Epithelial cell of proximal tubule (primary cell): Measurements from ENCODE around the gene MAP7. TPM values are rescaled to one million over a fixed set of nuclear protein-coding genes. Genes with fewer than 3 reads are reported as not detected.
"Not testable (repeated sequence)": the region's sequence is repeated elsewhere in the genome, so short reads cannot be mapped to it uniquely, and the experiment has no call there.

ENCODE experiments used
- DNase-seq: peaks from one replicate; pipeline ENCODE4 v3.0.0-alpha.2; 2011; ENCODE audit warnings: low read depth
- H3K4me3 ChIP-seq: 2 replicates; pipeline ENCODE4 v1.5.1; 2011; ENCODE audit warnings: low read depth, mild to moderate bottlenecking, low read length
- total RNA-seq: library from RNA; depleted of rRNA; stranded (reverse); fragments of >200 nt; gene quantifications from 2 replicates; pipeline ENCODE4 v1.2.3, GENCODE V29; 2015
- TF ChIP-seq, protein P1 (sequence below): conservative IDR thresholded peaks from 2 replicates; pipeline ENCODE4 v1.5.1; 2012; ENCODE audit warnings: low read depth, mild to moderate bottlenecking, low read length

MAP7 gene
- total RNA-seq, 1 donor from 2014 or later = 16.1 TPM

DNA sequence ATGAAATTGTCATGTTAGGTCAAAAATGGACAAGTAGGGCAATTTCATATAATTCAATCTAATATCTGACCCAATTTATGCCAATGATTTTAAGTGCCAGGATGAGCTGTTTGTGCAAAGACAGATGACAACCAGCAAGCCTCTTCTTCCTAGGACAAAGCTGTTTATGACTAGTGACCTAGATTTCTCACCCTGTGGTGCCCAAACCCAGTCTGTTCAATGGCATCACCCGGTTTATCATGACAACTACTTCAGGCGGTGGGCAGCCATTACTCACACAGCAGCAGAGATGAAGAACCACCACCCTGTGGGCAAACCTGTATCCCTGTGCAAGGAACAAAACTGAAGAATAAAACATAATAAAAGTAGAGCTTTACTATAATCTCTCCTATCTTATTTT, 59.0 kb downstream of the MAP7 start:
- DNase-seq = no peak
- no peak overlapping the region for H3K4me3 ChIP-seq
- TF ChIP-seq, protein P1, sequence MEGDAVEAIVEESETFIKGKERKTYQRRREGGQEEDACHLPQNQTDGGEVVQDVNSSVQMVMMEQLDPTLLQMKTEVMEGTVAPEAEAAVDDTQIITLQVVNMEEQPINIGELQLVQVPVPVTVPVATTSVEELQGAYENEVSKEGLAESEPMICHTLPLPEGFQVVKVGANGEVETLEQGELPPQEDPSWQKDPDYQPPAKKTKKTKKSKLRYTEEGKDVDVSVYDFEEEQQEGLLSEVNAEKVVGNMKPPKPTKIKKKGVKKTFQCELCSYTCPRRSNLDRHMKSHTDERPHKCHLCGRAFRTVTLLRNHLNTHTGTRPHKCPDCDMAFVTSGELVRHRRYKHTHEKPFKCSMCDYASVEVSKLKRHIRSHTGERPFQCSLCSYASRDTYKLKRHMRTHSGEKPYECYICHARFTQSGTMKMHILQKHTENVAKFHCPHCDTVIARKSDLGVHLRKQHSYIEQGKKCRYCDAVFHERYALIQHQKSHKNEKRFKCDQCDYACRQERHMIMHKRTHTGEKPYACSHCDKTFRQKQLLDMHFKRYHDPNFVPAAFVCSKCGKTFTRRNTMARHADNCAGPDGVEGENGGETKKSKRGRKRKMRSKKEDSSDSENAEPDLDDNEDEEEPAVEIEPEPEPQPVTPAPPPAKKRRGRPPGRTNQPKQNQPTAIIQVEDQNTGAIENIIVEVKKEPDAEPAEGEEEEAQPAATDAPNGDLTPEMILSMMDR = no peak

DNA sequence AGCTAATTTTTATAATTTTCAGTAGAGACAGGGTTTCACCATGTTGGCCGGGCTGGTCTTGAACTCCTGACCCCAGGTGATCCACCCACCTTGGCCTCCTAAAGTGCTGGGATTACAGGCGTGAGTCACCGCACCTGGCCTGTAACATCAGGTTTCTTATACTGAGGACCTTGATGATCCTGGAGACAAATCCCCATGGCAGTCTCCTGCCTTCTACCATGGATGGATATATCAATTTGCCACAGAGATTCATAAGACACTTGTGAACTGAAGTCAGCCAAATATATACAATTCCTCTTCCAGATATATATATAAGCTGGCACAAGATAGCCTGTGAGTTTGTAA, 60.6 kb downstream of the MAP7 start:
- not testable (repeated sequence) for H3K4me3 ChIP-seq, DNase-seq

GRCh38 chr6:136487759-136488425, 62.3 kb downstream of the MAP7 start:
- H3K4me3 ChIP-seq = no peak overlapping the region
- TF ChIP-seq, protein P1 = no peak
- DNase-seq = no peak

DNA sequence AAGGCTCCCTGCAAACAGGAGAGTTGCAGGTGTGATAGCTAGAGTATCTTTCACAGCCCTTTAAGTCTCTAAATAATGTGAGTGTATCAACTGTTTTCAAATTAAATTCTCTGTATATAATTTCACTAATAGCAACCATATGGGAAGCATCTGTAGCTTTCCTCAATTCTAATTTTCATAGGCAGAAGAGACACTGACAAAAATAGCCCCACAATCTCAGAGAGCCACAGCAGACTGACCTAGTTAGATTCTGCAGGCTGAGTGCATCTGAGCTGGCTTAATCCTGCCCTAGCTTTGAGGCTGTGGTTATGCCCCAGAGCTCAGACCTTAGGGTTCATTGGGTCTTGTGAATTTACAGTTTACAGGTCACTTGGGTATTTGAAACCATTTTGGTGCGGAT, 63.9 kb downstream of the MAP7 start:
- H3K4me3 ChIP-seq = no peak overlapping the region
- TF ChIP-seq, protein P1 = no peak

GRCh38 chr6:136483906-136484305, 66.3 kb downstream of the MAP7 start:
- no peak for DNase-seq
- no peak overlapping the region for H3K4me3 ChIP-seq
- TF ChIP-seq, protein P1 = no peak

More for the DNA sequence above, 63.9 kb downstream of the MAP7 start:
- no peak for DNase-seq

DNA sequence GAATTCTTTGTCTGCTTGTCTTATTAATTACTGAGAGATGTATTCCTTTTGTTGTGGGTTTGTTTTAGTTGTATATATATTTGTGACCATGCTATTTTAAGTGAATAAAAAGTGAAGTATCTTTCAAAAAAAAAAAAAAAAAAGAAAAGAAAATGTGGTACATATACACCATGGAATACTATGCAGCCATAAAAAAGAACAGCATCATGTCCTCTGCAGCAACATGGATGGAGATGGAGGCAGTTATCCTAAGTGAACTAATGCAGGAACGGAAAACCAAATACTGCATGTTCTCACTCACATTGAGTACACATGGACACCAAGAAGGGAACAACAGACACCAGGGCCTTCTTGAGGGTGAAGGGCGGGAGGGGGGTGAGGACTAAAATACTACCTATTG, 67.2 kb downstream of the MAP7 start:
- not testable (repeated sequence) for DNase-seq, H3K4me3 ChIP-seq

- no peak for DNase-seq
- TF ChIP-seq, protein P1 = no peak
Observed at GRCh38 chr6:136477548-136477947, 72.7 kb downstream of the MAP7 start.

DNA sequence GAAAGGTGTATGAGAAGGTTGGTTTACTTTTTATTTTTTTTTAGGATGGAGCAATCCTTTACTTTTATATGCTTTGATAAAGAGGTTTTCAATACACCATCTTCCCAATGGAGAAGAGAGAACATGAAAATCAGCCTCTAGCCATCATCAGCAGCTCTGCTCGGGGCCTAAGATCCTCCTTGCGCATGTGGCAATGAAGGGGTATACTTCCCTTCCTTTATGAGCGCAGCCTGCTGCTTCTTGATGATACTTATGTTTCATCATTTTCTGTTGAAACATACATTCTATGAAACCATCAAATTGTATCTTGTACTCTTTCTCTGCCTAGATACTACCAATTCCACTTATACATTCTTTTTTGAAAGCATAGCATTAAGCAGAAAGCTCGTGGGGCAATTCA, 74.5 kb downstream of the MAP7 start:
- H3K4me3 ChIP-seq = no peak overlapping the region
- TF ChIP-seq, protein P1 = no peak
- no peak for DNase-seq

More at GRCh38 chr6:136477548-136477947, 72.7 kb downstream of the MAP7 start:
- H3K4me3 ChIP-seq = no peak overlapping the region
